Measurements from ENCODE around the gene CDK17. TPM values are rescaled to one million over a fixed set of nuclear protein-coding genes. Genes with fewer than 3 reads are reported as not detected.

Gene CDK17
- total and polyA plus RNA-seq, 2 donors (not counting 1 experiment from before 2014, with no cell fraction given): 50.0 to 109 TPM

- no peak for DNase-seq (ENCODE audit: low read depth in 2 of 2)
- Histone ChIP-seq H2AFZ (ENCODE audit: low read length) (no peak overlapping the region), H3K9ac (ENCODE audit: insufficient read depth, low read length) (no peak overlapping the region), H3K27me3 (ENCODE audit: control insufficient read depth, insufficient read depth, low read length) (no peaks in the 10 kb centered on the region), H3K4me2 (ENCODE audit: extremely low read depth, insufficient read depth, low read length) (no peak overlapping the region), H3K79me2 (ENCODE audit: control insufficient read depth, insufficient read depth, low read length) (peaks cover 56% of the 10 kb centered on the region), H3K9me3 (ENCODE audit: control insufficient read depth, insufficient read depth, low read depth, low read length) (no peaks in the 10 kb centered on the region), H3K4me3 (replicated peaks in 1 of 4; ENCODE audit: control extremely low read depth in 1 of 4, insufficient read depth in 1 of 4, low read depth in 3 of 4, low read length in 4 of 4) (no peak overlapping the region), H4K20me1 (ENCODE audit: control insufficient read depth, extremely low read depth, insufficient read depth, low read length) (no peaks in the 10 kb centered on the region), H3K27ac (ENCODE audit: insufficient read depth, low read length) (no peak overlapping the region), H3K4me1 (ENCODE audit: control insufficient read depth, extremely low read depth, insufficient read depth, low read length) (peaks cover 11% of the 10 kb centered on the region), H3K36me3 (ENCODE audit: control insufficient read depth, insufficient read depth, low read length) (peaks cover 2% of the 10 kb centered on the region)
- no peak for TF ChIP-seq EZH2 (IDR thresholded peaks at IDR 0.05; ENCODE audit: low read length, missing control alignments)
- TF ChIP-seq, protein P1, sequence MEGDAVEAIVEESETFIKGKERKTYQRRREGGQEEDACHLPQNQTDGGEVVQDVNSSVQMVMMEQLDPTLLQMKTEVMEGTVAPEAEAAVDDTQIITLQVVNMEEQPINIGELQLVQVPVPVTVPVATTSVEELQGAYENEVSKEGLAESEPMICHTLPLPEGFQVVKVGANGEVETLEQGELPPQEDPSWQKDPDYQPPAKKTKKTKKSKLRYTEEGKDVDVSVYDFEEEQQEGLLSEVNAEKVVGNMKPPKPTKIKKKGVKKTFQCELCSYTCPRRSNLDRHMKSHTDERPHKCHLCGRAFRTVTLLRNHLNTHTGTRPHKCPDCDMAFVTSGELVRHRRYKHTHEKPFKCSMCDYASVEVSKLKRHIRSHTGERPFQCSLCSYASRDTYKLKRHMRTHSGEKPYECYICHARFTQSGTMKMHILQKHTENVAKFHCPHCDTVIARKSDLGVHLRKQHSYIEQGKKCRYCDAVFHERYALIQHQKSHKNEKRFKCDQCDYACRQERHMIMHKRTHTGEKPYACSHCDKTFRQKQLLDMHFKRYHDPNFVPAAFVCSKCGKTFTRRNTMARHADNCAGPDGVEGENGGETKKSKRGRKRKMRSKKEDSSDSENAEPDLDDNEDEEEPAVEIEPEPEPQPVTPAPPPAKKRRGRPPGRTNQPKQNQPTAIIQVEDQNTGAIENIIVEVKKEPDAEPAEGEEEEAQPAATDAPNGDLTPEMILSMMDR (conservative IDR thresholded peaks at IDR 0.05 in 1 of 2, IDR thresholded peaks at IDR 0.05 in 1 of 2; ENCODE audit: low read depth in 1 of 2, low read length in 2 of 2): no peak
Observed at GRCh38 chr12:96230646-96231045, 169.6 kb downstream of the CDK17 start.

GRCh38 chr12:96228566-96229248, 171.5 kb downstream of the CDK17 start:
- no peaks in the 10 kb centered on the region for H3K9me3 ChIP-seq (ENCODE audit: control insufficient read depth, insufficient read depth, low read depth, low read length)
- peak overlapping the region; percentile 37 for H3K27ac ChIP-seq (ENCODE audit: insufficient read depth, low read length)
- DNase-seq (ENCODE audit: low read depth in 2 of 2): no peak
- TF ChIP-seq, protein P1 (conservative IDR thresholded peaks at IDR 0.05 in 1 of 2, IDR thresholded peaks at IDR 0.05 in 1 of 2; ENCODE audit: low read depth in 1 of 2, low read length in 2 of 2): no peak
- no peak for TF ChIP-seq EZH2 (IDR thresholded peaks at IDR 0.05; ENCODE audit: low read length, missing control alignments)
- H3K4me1 ChIP-seq (ENCODE audit: control insufficient read depth, extremely low read depth, insufficient read depth, low read length): no peaks in the 10 kb centered on the region
- peaks cover 2% of the 10 kb centered on the region for H3K36me3 ChIP-seq (ENCODE audit: control insufficient read depth, insufficient read depth, low read length)
- no peaks in the 10 kb centered on the region for H4K20me1 ChIP-seq (ENCODE audit: control insufficient read depth, extremely low read depth, insufficient read depth, low read length)
- no peak overlapping the region for H2AFZ ChIP-seq (ENCODE audit: low read length)
- peaks cover 50% of the 10 kb centered on the region for H3K79me2 ChIP-seq (ENCODE audit: control insufficient read depth, insufficient read depth, low read length)
- H3K9ac ChIP-seq (ENCODE audit: insufficient read depth, low read length): no peak overlapping the region
- H3K4me3 ChIP-seq (replicated peaks in 1 of 4; ENCODE audit: control extremely low read depth in 1 of 4, insufficient read depth in 1 of 4, low read depth in 3 of 4, low read length in 4 of 4): no peak overlapping the region
- no peak overlapping the region for H3K4me2 ChIP-seq (ENCODE audit: extremely low read depth, insufficient read depth, low read length)
- no peaks in the 10 kb centered on the region for H3K27me3 ChIP-seq (ENCODE audit: control insufficient read depth, insufficient read depth, low read length)

Other genes starting within 250 kb of the CDK17 start
- 13.1 and 14.7 TPM in 2 replicates for gene ELK3, start 206.1 kb downstream of the CDK17 start, total RNA-seq
- gene ELK3, start 206.1 kb downstream of the CDK17 start, polyA plus RNA-seq: 27.9 and 41.7 TPM in 2 replicates
- 5.1 and 7.1 TPM in 2 replicates for gene CFAP54, start 89.1 kb upstream of the CDK17 start, total RNA-seq
- gene CFAP54, start 89.1 kb upstream of the CDK17 start, polyA plus RNA-seq: 0.62 and 0.93 TPM in 2 replicates

All from fibroblast of lung (primary cell).